Activated T-helper 1 cell treated with anti-CD3 and anti-CD28 coated beads, Interleukin-2, amount 50 U/mL, for 16 hours (primary cell): ENCODE data around the gene STARD3.

Source experiments
- DNase-seq, 2 donors: peaks; one replicate each; pipeline ENCODE4 v3.0.0-alpha.2; 2020; ENCODE audit warnings: low read depth in 1 of 2, low spot score in 1 of 2

The STARD3 gene

GRCh38 chr17:39603304-39604016 lies 33.5 kb upstream of the STARD3 start:
- no peak for DNase-seq

- DNase-seq: no peak
Observed at GRCh38 chr17:39604911-39605491, 31.9 kb upstream of the STARD3 start.

- no peak for DNase-seq
Observed at GRCh38 chr17:39605492-39606433, 31.2 kb upstream of the STARD3 start.

- no peak for DNase-seq
Observed at GRCh38 chr17:39606434-39607056, 30.4 kb upstream of the STARD3 start.

- DNase-seq: no peak
Observed at GRCh38 chr17:39607057-39607850, 29.7 kb upstream of the STARD3 start.

GRCh38 chr17:39607851-39608130 lies 29.2 kb upstream of the STARD3 start, which contains the start of gene NEUROD2:
Gene NEUROD2, minus strand, starts transcription at chr17:39607920. Its CDS starts 1,321 bp downstream, at chr17:39606599.
- no peak for DNase-seq

DNA sequence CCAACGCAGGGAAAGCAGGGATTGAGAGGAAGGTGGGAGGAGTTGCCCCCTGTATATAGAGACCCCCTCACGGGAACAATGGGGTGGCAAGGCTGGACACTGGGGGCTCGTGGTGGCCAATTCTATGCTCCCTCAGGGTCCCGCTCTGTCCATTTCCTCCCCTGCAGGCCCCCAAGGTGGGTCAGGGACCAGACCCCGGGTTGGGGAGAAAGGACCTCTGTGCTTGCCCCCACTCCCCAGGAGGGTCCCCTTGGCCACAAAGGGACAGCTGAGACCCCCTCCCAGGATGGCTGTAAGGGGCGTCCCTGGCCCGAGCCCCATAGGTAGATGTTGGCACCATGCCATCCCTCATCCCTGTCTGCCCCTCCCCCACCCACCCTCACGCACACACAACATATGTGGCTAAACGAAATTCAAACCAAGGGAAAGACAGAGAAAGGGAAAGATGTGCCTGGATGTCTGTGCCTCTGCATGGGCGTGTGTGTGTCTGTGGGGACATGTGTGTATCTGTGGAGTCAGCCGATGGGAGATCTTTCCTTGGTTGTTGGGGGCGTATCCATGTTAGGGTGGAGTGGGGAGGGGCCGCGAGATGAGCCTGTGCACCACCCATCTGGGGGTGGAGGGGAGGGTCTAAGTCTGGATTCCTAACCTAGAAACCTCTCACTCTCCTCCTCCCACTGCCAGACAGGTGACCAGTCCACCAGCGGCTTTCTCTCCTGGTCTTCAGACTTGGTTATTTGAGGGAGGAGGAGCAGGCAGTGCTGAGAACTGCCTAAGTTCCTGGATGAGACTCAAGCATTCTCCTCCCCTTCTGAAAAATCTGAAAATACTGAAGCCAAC lies 28.6 kb upstream of the STARD3 start:
- DNase-seq: no peak

DNA sequence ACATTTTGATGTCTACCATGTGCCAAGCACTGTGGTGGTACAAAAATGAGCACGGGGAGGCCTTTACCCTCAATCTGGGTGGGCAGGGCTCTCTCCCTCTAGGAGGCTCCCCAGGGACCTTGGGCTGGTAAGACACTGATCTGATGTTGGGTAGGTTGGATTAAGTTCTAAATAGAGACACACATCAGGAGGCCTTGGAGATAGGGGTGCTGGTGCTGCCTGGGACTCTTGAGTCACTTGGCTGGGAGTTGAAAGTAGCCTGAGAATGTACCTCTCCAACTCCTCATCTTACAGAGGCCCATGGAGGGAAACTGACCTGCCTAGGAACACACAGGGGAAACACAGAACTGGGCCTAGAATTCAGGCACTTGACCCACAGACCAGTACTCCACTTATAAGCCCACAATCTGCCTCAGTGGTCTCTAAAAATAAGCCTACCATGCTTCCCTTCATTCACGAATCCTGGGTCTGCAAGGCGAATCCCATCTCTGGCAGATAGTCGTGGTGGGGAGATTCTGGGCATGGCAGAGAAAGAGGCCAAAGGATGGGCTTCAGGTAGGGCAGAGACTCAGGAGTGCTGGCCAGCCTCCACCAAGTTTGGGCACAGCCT lies 27.4 kb upstream of the STARD3 start:
- no peak for DNase-seq

DNA sequence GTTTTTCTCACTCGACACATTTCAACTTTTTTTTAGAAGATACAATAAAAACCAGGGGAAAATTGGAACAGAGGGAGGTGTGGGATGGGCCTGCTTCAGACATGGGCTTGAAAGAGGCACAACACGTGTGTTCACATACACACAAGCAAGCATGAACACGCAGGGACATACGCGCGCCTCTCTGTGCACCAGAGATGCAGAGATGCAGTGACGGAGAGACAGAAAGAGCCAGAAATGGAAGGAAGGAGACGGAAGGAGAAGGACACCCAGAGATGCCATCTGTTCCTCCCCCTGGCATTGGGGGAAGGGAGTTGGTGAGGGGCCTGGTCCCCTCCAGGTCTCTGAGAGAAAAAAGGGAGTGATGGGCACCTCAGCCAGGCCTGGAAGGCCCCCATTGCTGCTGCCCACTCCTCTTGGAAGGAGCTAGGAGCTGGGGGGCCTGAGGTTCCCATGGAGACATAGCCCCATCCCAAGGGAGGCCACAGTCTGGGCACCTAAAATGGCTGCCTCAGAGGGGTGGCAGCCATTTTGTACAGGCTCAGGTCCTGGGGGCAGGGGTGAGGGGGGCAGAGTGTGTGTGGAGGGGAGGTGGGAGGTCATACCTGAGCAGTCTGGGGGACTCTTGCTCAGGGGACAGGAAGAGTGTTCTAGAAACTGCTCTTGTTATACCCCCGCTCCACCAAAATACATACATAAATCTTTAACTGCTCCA lies 25.4 kb upstream of the STARD3 start:
- no peak for DNase-seq

GRCh38 chr17:39612291-39612894 lies 24.6 kb upstream of the STARD3 start:
- no peak for DNase-seq

DNA sequence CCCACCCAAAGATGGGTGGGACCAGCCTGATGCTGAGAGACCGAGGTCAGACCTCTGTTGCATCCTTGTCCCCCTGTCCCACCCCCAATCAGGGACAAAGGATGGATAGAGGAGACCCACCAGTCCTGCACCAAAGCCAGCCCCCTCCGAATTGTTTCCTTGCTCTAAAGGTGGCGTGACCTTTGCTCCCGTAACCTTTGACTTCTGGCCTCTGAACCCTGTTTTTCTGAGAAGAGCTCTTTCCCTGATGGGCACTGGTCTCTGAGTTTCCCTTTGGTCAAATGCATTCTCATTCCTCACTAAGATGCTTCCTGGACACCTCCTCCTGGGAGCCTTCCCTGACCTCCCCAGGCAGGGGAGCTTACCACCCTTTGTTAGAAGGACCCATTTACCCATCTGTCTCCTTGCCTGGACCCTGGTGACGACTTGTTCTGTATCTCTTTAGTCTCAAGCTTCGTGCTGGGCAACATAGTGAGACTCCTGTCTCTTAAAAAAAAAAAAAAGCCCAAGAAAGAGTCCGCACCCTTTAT lies 23.9 kb upstream of the STARD3 start:
- no peak for DNase-seq

GRCh38 chr17:39614545-39615157 lies 22.3 kb upstream of the STARD3 start:
- no peak for DNase-seq

DNA sequence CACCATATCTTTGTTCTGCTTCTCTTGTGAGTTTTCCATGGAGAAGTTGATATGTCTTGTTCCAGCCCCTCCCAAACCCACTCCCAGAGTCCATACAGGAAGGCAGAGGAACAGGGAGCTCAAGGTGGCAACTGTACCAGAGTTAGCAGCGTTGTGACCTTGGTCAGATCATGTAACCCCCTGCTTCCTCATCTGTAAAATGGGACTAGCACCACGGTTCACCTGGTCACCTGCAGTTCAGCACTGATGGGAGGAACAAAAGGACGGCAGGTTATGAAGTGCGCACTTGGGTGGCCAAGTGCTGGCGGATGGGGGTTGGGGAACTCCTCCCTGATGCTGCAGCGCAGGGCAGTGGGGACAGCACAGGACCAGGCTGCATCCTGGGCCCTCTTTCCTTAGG lies 21.5 kb upstream of the STARD3 start:
- no peak for DNase-seq

GRCh38 chr17:39617100-39617445 lies 19.9 kb upstream of the STARD3 start:
- DNase-seq: no peak

DNA sequence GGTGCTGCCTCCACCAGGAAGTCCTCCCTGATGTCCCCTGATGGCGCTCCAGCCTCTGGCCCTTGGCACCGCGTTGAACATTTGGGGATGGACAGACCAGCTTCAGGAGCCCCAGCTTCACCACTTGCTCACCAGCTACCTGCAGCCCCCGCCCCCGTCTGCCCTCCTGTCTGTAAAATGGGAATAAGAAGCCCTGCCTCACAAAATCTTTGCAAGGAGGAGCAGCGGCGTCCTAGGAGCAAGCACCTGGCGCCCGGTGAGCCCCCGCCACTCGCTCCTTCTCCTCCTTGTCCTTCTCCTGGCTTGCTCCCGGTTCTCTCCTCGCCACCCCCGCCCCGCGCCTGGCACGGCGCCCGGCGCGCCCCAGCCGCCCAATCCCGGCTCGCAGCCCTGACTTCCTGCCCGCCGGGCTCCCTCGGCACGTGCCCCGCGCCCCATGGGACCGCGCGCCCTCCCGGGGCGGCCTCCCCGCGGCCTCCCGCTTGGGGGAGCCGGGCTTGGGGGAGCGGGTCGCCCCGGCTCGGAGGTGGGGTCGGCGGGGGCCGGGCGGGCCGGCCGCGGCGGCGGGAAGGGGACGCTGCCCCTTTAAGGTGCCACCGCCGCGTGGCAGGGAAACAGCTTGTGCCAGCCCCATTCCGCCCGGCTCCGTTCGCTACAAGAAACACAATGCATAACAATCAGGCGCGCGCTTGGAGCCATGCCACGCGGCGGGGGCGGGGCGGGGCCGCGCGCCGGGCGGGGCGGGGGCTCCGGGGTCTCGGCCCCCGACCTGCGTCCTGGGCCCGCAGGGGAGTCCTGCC lies 19.3 kb upstream of the STARD3 start:
- peak; percentile 16 to 37 for DNase-seq

DNA sequence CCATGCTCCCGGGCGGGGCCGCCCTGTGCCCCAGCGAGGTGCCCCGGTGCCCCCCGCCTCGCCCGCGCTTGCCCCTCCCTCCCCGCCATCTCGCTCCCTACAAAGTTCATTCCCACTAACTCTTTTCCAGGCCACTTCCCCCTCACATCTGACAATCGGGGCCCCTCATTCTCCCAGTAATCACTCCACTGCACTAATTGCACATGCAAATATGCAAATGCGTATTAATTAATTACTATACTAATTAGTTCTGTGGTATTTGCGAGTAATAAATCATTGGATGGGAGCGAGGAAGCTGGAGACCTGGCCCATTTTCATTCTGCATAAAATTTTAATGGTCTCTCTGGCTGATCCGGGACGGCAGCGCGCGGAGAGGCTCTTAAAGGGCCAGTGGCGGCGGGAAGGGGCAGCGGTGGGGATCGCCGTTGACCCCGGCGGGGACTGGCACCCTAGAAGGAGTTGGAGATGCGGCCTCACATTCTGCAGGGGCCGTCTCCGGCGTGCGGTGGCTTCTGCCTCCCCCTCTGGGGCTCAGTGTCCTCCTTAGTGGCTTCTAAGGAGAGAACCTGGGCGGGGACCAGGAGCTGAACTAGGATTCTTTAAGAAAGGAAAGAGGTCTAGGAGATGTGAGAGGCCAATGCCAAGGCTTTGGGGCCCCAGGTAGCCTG lies 18.6 kb upstream of the STARD3 start:
- no peak for DNase-seq
